SK-N-MC (cell line): ENCODE data around the gene NCAPG2.

ENCODE experiments used
- EZH2 ChIP-seq: fragments of 200-600 bp; sonication (generic); IDR thresholded peaks from one replicate; pipeline ENCODE4 v1.6.1; 2017; ENCODE audit warnings: antibody characterized with exemption
- FOXP2 ChIP-seq: optimal IDR thresholded peaks from 2 replicates; pipeline ENCODE3; 2011; ENCODE audit warnings: mild to moderate bottlenecking, moderate library complexity; ENCODE audit not compliant: insufficient read depth; ENCODE audit errors: extremely low read length, control extremely low read depth
- POLR2AphosphoS5 ChIP-seq: IDR thresholded peaks from 2 replicates; pipeline ENCODE4 v1.6.1; 2012; ENCODE audit warnings: mild to moderate bottlenecking, low read depth, low read length, borderline replicate concordance

GRCh38 chr7:158702944-158703343, 1.7 kb downstream of the NCAPG2 start:
- TF ChIP-seq POLR2AphosphoS5 (no peak), EZH2 (no peak), FOXP2 (no peak)
